Measurements from ENCODE around the gene PNPLA7. TPM values are rescaled to one million over a fixed set of nuclear protein-coding genes. Genes with fewer than 3 reads are reported as not detected.
"Not testable (repeated sequence)": the region's sequence is repeated elsewhere in the genome, so short reads cannot be mapped to it uniquely, and the experiment has no call there.

Gene PNPLA7
- total RNA-seq, 4 donors from 2014 or later, result 16.0 to 95.4 (median 24.9) TPM

DNA sequence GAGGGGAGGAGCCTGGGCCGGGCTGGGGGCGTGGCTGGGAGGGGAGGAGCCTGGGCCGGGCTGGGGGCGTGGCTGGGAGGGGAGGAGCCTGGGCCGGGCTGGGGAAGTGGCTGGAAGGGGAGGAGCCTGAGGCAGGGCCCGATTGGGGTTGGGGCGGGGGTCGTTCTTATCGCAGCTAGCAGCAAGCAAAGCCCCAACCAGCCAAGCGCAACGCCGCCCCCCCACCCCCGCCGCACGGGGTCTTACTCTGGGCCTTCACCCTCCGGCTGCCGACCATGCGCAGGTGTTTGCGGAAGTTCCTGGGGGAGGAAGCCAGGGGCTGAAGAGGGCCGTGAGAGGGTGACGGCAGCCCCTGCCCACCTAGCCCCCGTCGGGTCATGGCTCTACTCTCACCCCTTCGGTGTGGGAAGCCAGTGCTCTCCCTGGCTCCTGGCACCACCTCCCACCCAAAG lies 96.0 kb downstream of the PNPLA7 start:
- in situ Hi-C loops (cut with MboI; ENCODE audit: low pct_ligation_motif_present in 1 of 4, low pct_unique_long_range_greater_than_20kb in 1 of 4, low sequenced_read_pairs in 3 of 4) (no loop called here), intact Hi-C loops (cut with DNase I; ENCODE audit: low total_unique reads) (no loop called here)
- H3K9me3 ChIP-seq, result no peaks in the 10 kb centered on the region
- 4% methylated on average over 5 of the region's 24 CpGs; no CpG with 5 or more reads in 1 of the 2 donors for WGBS, 2 donors (ENCODE audit: low coverage in 1 of 2)
- no peaks in the 10 kb centered on the region for H3K36me3 ChIP-seq
- TF ChIP-seq, protein P1, sequence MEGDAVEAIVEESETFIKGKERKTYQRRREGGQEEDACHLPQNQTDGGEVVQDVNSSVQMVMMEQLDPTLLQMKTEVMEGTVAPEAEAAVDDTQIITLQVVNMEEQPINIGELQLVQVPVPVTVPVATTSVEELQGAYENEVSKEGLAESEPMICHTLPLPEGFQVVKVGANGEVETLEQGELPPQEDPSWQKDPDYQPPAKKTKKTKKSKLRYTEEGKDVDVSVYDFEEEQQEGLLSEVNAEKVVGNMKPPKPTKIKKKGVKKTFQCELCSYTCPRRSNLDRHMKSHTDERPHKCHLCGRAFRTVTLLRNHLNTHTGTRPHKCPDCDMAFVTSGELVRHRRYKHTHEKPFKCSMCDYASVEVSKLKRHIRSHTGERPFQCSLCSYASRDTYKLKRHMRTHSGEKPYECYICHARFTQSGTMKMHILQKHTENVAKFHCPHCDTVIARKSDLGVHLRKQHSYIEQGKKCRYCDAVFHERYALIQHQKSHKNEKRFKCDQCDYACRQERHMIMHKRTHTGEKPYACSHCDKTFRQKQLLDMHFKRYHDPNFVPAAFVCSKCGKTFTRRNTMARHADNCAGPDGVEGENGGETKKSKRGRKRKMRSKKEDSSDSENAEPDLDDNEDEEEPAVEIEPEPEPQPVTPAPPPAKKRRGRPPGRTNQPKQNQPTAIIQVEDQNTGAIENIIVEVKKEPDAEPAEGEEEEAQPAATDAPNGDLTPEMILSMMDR (IDR thresholded peaks at IDR 0.05), result peak in 1 of 5 experiments; percentile 5
- no peak for TF ChIP-seq POLR2AphosphoS5 (IDR thresholded peaks at IDR 0.05)
- peak; percentile 78 for DNase-seq
- H3K4me1 ChIP-seq, result peaks cover 19 to 34% (median 29%) of the 10 kb centered on the region in 4 donors
- peak overlapping the region; percentile 79 to 90 (median 87) for H3K27ac ChIP-seq
- H3K4me3 ChIP-seq, result peak overlapping the region; percentile 16 to 65 (median 42)
- no peaks in the 10 kb centered on the region for H3K27me3 ChIP-seq

DNA sequence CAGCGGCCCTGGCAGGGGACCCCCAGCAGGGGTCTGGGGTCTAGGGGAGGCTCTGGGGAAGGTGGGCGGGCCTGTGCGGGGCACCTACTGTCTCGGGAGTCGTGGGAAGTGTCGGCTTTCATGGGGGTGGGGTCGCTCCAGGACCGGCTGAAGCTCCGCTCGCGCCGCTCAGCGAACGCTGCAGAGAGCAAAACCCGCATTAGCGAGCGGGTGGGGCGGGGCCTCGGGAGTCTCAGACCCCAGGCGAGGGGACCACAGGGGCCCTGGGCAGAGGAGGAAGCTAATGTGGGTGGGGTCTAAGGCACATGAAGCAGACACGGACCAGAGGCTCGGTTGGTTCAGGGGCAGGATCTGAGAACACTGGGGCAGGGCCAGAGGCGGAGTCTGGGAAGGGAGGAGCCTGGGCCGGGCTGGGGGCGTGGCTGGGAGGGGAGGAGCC lies 96.5 kb downstream of the PNPLA7 start:
- H3K4me1 ChIP-seq, result peaks cover 19 to 32% (median 28%) of the 10 kb centered on the region in 4 donors
- H3K27ac ChIP-seq, result peak overlapping the region in 3 of 4 donors; percentile 27 to 65 (median 55)
- in situ Hi-C loops (cut with MboI; ENCODE audit: low pct_ligation_motif_present in 1 of 4, low pct_unique_long_range_greater_than_20kb in 1 of 4, low sequenced_read_pairs in 3 of 4) (no loop called here), intact Hi-C loops (cut with DNase I; ENCODE audit: low total_unique reads) (no loop called here)
- no peaks in the 10 kb centered on the region for H3K27me3 ChIP-seq
- WGBS, 2 donors (ENCODE audit: low coverage in 1 of 2), result 24% methylated on average over 15 of the region's 25 CpGs; no CpG with 5 or more reads in 1 of the 2 donors
- TF ChIP-seq, protein P1 (IDR thresholded peaks at IDR 0.05), result no peak
- TF ChIP-seq POLR2AphosphoS5 (IDR thresholded peaks at IDR 0.05) (no peak), POLR2A (IDR thresholded peaks at IDR 0.05) (no peak), EP300 (IDR thresholded peaks at IDR 0.05; ENCODE audit: low read depth) (no peak)
- H3K36me3 ChIP-seq, result no peaks in the 10 kb centered on the region
- H3K9me3 ChIP-seq, result no peaks in the 10 kb centered on the region
- DNase-seq, result peak; percentile 85
- H3K4me3 ChIP-seq, result peak overlapping the region; percentile 24 to 44 (median 30)

DNA sequence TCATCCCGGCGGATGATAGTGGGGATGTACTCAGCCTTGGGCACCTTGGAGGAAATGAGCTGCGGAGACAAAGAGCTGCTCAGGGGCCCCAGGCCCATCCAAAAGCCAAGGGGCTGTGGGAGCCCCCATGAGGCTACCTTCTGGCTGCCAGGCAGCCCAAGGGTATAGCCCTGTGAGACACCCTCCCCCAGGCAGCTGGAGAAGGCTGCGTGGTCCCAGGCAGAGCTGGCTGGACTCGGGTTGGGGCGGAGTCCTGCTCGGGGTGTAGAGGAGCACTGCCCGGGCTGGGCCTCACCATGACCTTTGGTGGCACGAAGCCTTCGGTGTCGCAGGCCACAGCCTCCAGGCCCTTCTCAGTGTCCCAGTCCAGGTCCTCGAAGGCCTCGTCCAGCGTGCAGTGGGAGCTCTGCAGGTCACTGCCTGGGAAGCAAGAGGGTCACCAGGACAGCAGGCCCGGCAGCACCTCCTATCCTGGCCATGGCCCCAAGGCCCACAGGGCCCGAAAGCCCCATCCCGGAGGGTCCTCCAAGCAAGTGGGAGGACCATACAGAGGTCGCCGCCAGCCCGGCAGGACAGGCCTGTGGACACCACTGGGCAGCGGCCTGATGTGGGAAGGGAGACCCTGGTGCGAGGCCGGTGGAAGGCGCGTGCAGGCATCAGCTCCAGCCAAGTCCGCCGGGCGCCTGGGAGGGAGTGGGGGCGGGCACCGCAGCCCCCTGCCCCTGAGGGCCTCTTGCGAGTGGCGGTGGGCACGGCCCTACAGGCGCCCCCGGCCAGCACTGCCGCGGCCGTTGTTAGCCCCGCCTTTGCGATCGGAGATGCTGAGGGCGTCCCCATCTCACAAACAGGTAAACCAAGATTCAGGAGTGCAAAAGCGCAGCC lies 97.2 kb downstream of the PNPLA7 start:
- Histone ChIP-seq H3K27me3 (no peaks in the 10 kb centered on the region), H3K36me3 (no peaks in the 10 kb centered on the region), H3K4me1 (peaks cover 13 to 25% (median 21%) of the 10 kb centered on the region in 4 donors), H3K9me3 (no peaks in the 10 kb centered on the region), H3K27ac (peak overlapping the region in 3 of 4 donors; percentile 27 to 65 (median 55)), H3K4me3 (peak overlapping the region in 3 of 4 donors; percentile 25 to 44 (median 35))
- intact Hi-C loops (cut with DNase I; ENCODE audit: low total_unique reads) (no loop called here), in situ Hi-C loops (cut with MboI; ENCODE audit: low pct_ligation_motif_present in 1 of 4, low pct_unique_long_range_greater_than_20kb in 1 of 4, low sequenced_read_pairs in 3 of 4) (no loop called here)
- no peak for TF ChIP-seq POLR2AphosphoS5 (IDR thresholded peaks at IDR 0.05)
- TF ChIP-seq POLR2A (IDR thresholded peaks at IDR 0.05), result no peak
- TF ChIP-seq, protein P1 (IDR thresholded peaks at IDR 0.05), result no peak
- WGBS, 2 donors (ENCODE audit: low coverage in 1 of 2), result 88% methylated on average over 26 of the region's 43 CpGs; no CpG with 5 or more reads in 1 of the 2 donors
- DNase-seq, result peak; percentile 23

DNA sequence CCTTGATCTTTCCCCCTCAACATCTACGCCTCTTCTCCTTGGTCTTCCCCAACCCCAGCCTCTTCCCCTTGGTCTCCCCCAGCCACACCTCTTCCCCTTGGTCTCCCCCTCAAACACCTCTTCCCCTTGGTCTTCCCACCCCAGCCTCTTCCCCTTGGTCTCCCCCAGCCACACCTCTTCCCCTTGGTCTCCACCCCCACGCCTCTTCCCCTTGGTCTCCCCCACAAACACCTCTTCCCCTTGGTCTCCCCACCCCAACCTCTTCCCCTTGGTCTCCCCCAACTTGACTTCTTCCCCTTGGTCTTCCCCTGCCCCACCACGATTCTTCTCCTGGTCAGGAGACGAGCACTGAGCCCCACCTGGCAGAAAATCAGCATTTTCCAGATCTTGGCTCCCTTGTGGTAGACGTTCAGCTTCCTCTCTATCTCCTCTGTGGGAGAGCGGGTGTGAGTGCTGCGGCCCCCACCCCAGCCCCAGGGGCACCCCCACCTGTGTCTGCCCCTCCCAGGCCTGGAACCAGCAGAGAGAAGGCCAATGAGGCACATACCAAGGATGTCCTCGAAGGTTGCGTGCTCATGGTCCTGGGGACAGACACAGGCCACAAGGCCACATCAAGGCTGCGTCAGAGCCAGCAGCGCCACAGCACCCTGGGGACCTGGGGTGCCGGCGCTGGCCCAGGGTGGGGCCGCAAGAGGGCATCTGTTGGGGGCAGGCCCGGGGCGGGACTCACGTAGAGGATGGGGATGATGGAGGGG lies 98.0 kb downstream of the PNPLA7 start:
- WGBS, 2 donors (ENCODE audit: low coverage in 1 of 2), result 90% methylated on average over 14 of the region's 17 CpGs; no CpG with 5 or more reads in 1 of the 2 donors
- no peaks in the 10 kb centered on the region for H3K36me3 ChIP-seq
- H3K27me3 ChIP-seq, result no peaks in the 10 kb centered on the region
- intact Hi-C loops (cut with DNase I; ENCODE audit: low total_unique reads), result no loop called here
- TF ChIP-seq EP300 (IDR thresholded peaks at IDR 0.05; ENCODE audit: low read depth) (no peak), POLR2AphosphoS5 (IDR thresholded peaks at IDR 0.05) (no peak), POLR2A (IDR thresholded peaks at IDR 0.05) (no peak)
- TF ChIP-seq, protein P1 (IDR thresholded peaks at IDR 0.05), result no peak
- in situ Hi-C loops (cut with MboI; ENCODE audit: low pct_ligation_motif_present in 1 of 4, low pct_unique_long_range_greater_than_20kb in 1 of 4, low sequenced_read_pairs in 3 of 4), result no loop called here
- H3K9me3 ChIP-seq, result no peaks in the 10 kb centered on the region
- H3K27ac ChIP-seq, result no peak overlapping the region
- H3K4me3 ChIP-seq, result no peak overlapping the region
- peaks cover 13 to 19% (median 17%) of the 10 kb centered on the region in 4 donors for H3K4me1 ChIP-seq
- DNase-seq, result peak; percentile 11

DNA sequence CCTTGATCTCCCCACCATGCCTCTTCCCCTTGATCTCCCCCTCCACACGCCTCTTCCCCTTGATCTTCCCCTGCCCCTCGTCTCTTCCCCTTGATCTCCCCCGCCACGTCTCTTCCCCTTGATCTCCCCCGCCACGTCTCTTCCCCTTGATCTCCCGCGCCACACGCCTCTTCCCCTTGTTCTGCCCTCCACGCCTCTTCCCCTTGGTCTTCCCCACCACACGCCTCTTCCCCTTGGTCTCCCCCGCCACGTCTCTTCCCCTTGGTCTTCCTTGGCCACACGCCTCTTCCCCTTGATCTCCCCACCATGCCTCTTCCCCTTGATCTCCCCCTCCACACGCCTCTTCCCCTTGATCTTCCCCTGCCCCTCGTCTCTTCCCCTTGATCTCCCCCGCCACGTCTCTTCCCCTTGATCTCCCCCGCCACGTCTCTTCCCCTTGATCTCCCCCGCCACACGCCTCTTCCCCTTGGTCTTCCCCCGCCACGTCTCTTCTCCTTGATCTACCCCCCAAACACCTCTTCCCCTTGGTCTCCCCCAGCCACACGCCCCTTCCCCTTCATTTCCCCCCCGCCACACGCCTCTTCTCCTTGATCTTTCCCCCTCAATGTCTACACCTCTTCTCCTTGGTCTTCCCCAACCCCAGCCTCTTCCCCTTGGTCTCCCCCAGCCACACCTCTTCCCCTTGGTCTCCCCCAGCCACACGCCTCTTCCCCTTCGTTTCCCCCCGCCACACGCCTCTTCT lies 98.8 kb downstream of the PNPLA7 start:
- H3K4me3 ChIP-seq; intact Hi-C loops (cut with DNase I; ENCODE audit: low total_unique reads); H3K27me3 ChIP-seq; H3K27ac ChIP-seq; H3K36me3 ChIP-seq; H3K9me3 ChIP-seq; DNase-seq; in situ Hi-C loops (cut with MboI; ENCODE audit: low pct_ligation_motif_present in 1 of 4, low pct_unique_long_range_greater_than_20kb in 1 of 4, low sequenced_read_pairs in 3 of 4): not testable (repeated sequence)
- 87% methylated on average over 4 of the region's 31 CpGs; no CpG with 5 or more reads in 1 of the 2 donors for WGBS, 2 donors (ENCODE audit: low coverage in 1 of 2)
- H3K4me1 ChIP-seq, result peaks cover 13 to 19% (median 17%) of the 10 kb centered on the region in 4 donors

Measured in transverse colon (tissue), 4 donors.